MM.1S (cell line): ENCODE results near the gene FOXD2.

Experiments
- DNase-seq: peaks from one replicate; pipeline ENCODE4 v3.0.0-alpha.2; 2015
- H2AFZ ChIP-seq: fragments of 300-600 bp; sonication (generic); 2 replicates; pipeline ENCODE4 v1.6.0; 2016; ENCODE audit warnings: antibody characterized with exemption, low read length
- H3F3A ChIP-seq: fragments of 300-600 bp; sonication (generic); 2 replicates; pipeline ENCODE4 v1.6.1; 2016; ENCODE audit warnings: mild to moderate bottlenecking, antibody characterized with exemption, low read length, moderate library complexity, mixed read lengths; ENCODE audit not compliant: insufficient read depth
- H3K27ac ChIP-seq: fragments of 300-600 bp; sonication (generic); 2 replicates; pipeline ENCODE4 v1.5.1; 2016; ENCODE audit warnings: mild to moderate bottlenecking, low read length
- H3K27me3 ChIP-seq: fragments of 300-600 bp; sonication (generic); replicated peaks from 2 replicates; pipeline ENCODE4 v1.6.0; 2016; ENCODE audit warnings: low read length; ENCODE audit not compliant: insufficient read depth
- H3K36me3 ChIP-seq: fragments of 300-600 bp; sonication (generic); replicated peaks from 2 replicates; pipeline ENCODE4 v1.6.1; 2016; ENCODE audit warnings: mild to moderate bottlenecking, low read length, mixed read lengths; ENCODE audit not compliant: insufficient read depth
- H3K4me1 ChIP-seq: fragments of 300-600 bp; sonication (generic); 2 replicates; pipeline ENCODE4 v1.6.1; 2016; ENCODE audit warnings: low read length, mixed read lengths
- H3K4me2 ChIP-seq: fragments of 300-600 bp; sonication (generic); 2 replicates; pipeline ENCODE4 v1.6.0; 2016; ENCODE audit warnings: low read depth, low read length
- H3K4me3 ChIP-seq: fragments of 300-600 bp; sonication (generic); 2 replicates; pipeline ENCODE4 v1.5.1; 2016; ENCODE audit warnings: low read length, mixed read lengths
- H3K79me2 ChIP-seq: fragments of 300-600 bp; sonication (generic); 2 replicates; pipeline ENCODE4 v1.6.1; 2016; ENCODE audit warnings: mixed run types, low read length, mixed read lengths
- H3K9ac ChIP-seq: fragments of 300-600 bp; sonication (generic); 2 replicates; pipeline ENCODE4 v1.6.1; 2016; ENCODE audit warnings: low read length, mixed read lengths
- H3K9me2 ChIP-seq: fragments of 300-600 bp; sonication (generic); replicated peaks from 2 replicates; pipeline ENCODE4 v1.6.1; 2016; ENCODE audit warnings: mild to moderate bottlenecking, low read length, mixed read lengths; ENCODE audit not compliant: insufficient read depth
- H3K9me3 ChIP-seq: fragments of 300-600 bp; sonication (generic); replicated peaks from 2 replicates; pipeline ENCODE4 v1.6.1; 2016; ENCODE audit warnings: mild to moderate bottlenecking, low read length, mixed read lengths; ENCODE audit not compliant: insufficient read depth
- H4K20me1 ChIP-seq: fragments of 300-600 bp; sonication (generic); 2 replicates; pipeline ENCODE4 v1.6.1; 2016; ENCODE audit warnings: mild to moderate bottlenecking, low read length, moderate library complexity, mixed read lengths; ENCODE audit not compliant: insufficient read depth
- CTCF ChIP-seq: fragments of 300-600 bp; sonication (generic); IDR thresholded peaks from 2 replicates; pipeline ENCODE4 v1.5.1; 2016; ENCODE audit warnings: antibody characterized with exemption, low read length, mixed read lengths
- EZH2 ChIP-seq: fragments of 300-600 bp; sonication (generic); optimal IDR thresholded peaks from 2 replicates; pipeline ENCODE3; 2017; ENCODE audit warnings: low read depth, mild to moderate bottlenecking, antibody characterized with exemption, low read length, mixed read lengths
- EZH2phosphoT487 ChIP-seq: fragments of 300-600 bp; sonication (generic); IDR thresholded peaks from 2 replicates; pipeline ENCODE4 v1.6.1; 2018; ENCODE audit warnings: antibody characterized with exemption, low read length

The FOXD2 gene

GRCh38 chr1:47396671-47397196, 41.1 kb upstream of the FOXD2 start:
- H3K27me3 ChIP-seq = no peaks in the 10 kb centered on the region
- H3K9me3 ChIP-seq = no peaks in the 10 kb centered on the region
- TF ChIP-seq CTCF = no peak
- TF ChIP-seq EZH2phosphoT487 = no peak
- no peak for TF ChIP-seq EZH2
- H3K4me3 ChIP-seq = no peak overlapping the region
- no peak overlapping the region for H3K9ac ChIP-seq
- no peaks in the 10 kb centered on the region for H3F3A ChIP-seq
- H2AFZ ChIP-seq = no peak overlapping the region
- DNase-seq = no peak
- H3K27ac ChIP-seq = no peak overlapping the region
- H3K4me2 ChIP-seq = no peak overlapping the region
- H3K36me3 ChIP-seq = no peaks in the 10 kb centered on the region
- H3K4me1 ChIP-seq = no peaks in the 10 kb centered on the region
- H3K9me2 ChIP-seq = no peaks in the 10 kb centered on the region
- H4K20me1 ChIP-seq = no peaks in the 10 kb centered on the region
- H3K79me2 ChIP-seq = no peaks in the 10 kb centered on the region

- Histone ChIP-seq H2AFZ (no peak overlapping the region), H3K36me3 (no peaks in the 10 kb centered on the region), H3K79me2 (no peaks in the 10 kb centered on the region), H3F3A (no peaks in the 10 kb centered on the region), H3K27me3 (no peaks in the 10 kb centered on the region), H3K4me1 (no peaks in the 10 kb centered on the region), H3K9me2 (no peaks in the 10 kb centered on the region), H3K9me3 (no peaks in the 10 kb centered on the region), H3K4me2 (no peak overlapping the region), H3K27ac (no peak overlapping the region), H3K9ac (no peak overlapping the region), H3K4me3 (no peak overlapping the region), H4K20me1 (no peaks in the 10 kb centered on the region)
- DNase-seq = no peak
- TF ChIP-seq CTCF (no peak), EZH2 (no peak), EZH2phosphoT487 (no peak)
These were observed 38.6 kb upstream of the FOXD2 start for GRCh38 chr1:47399138-47399845.

- no peak for DNase-seq
- Histone ChIP-seq H3K9me2 (no peaks in the 10 kb centered on the region), H3K9ac (no peak overlapping the region)
These were observed 38.0 kb upstream of the FOXD2 start for GRCh38 chr1:47399846-47400155.

More at GRCh38 chr1:47399846-47400155, 38.0 kb upstream of the FOXD2 start:
- no peaks in the 10 kb centered on the region for H3K9me3 ChIP-seq
- H3K4me2 ChIP-seq = no peak overlapping the region
- H3F3A ChIP-seq = no peaks in the 10 kb centered on the region
- H3K79me2 ChIP-seq = no peaks in the 10 kb centered on the region
- H2AFZ ChIP-seq = no peak overlapping the region
- H3K36me3 ChIP-seq = no peaks in the 10 kb centered on the region
- no peak overlapping the region for H3K4me3 ChIP-seq
- TF ChIP-seq CTCF (no peak), EZH2 (no peak), EZH2phosphoT487 (no peak)
- no peaks in the 10 kb centered on the region for H3K27me3 ChIP-seq
- no peaks in the 10 kb centered on the region for H3K4me1 ChIP-seq
- no peaks in the 10 kb centered on the region for H4K20me1 ChIP-seq
- no peak overlapping the region for H3K27ac ChIP-seq
